Left lung (tissue), 10 donors: ENCODE results near the gene MAGEA2. TPM values are rescaled to one million over a fixed set of nuclear protein-coding genes. Genes with fewer than 3 reads are reported as not detected.
"Not testable (repeated sequence)": the region's sequence is repeated elsewhere in the genome, so short reads cannot be mapped to it uniquely, and the experiment has no call there.

Experiments used
- ATAC-seq: fragments of 200-7000 bp; cut with Tn5 transposase; one replicate; pipeline ENCODE4 v1.9.1; 2020; ENCODE audit warnings: moderate library complexity
- DNase-seq, 4 donors: peaks; one replicate each; pipeline ENCODE4 v3.0.0-alpha.2; 2013 to 2020
- H3K27ac ChIP-seq, 2 donors: fragments of 200-600 bp; sonication (generic) in 1 of 2; one replicate each; pipeline versions ENCODE4 v1.5.0 to v1.8.0; 2020 to 2021
- H3K27me3 ChIP-seq, 2 donors: fragments of 200-600 bp; sonication (generic) in 1 of 2; one replicate each; pipeline versions ENCODE4 v1.5.0 to v1.8.0; 2020 to 2021
- H3K36me3 ChIP-seq, 2 donors: fragments of 200-600 bp; sonication (generic) in 1 of 2; one replicate each; pipeline versions ENCODE4 v1.5.0 to v1.8.0; 2020 to 2021
- H3K4me1 ChIP-seq, 2 donors: fragments of 200-600 bp; one replicate each; pipeline ENCODE4 v1.8.0; 2021
- H3K4me3 ChIP-seq, 2 donors: fragments of 200-600 bp; sonication (generic) in 1 of 2; one replicate each; pipeline versions ENCODE4 v1.5.0 to v1.8.0; 2020 to 2021; ENCODE audit warnings: mild to moderate bottlenecking in 1 of 2
- H3K9me3 ChIP-seq, 2 donors: fragments of 200-600 bp; sonication (generic) in 1 of 2; one replicate each; pipeline versions ENCODE4 v1.5.0 to v1.8.0; 2020 to 2021
- CTCF ChIP-seq, 2 donors: fragments of 200-600 bp; sonication (generic) in 1 of 2; IDR thresholded peaks; one replicate each; pipeline versions ENCODE4 v1.5.0 to v1.8.0; 2021; ENCODE audit warnings: antibody characterized with exemption in 2 of 2
- intact Hi-C, 2 donors: fragments of 100-400 bp; cut with DNase I; formaldehyde crosslinking; loops; one replicate each; pipeline versions ENCODE4 v1.11.2 to v1.14.2; 2022
- polyA plus RNA-seq, 6 donors: library from polyadenylated mRNA; unstranded; fragments of 120-200 nt; gene quantifications; one replicate each; pipeline ENCODE4 v1.2.1, GENCODE V29; 2013; ENCODE audit not compliant: insufficient read length in 6 of 6
- total RNA-seq, 2 donors: library from RNA; stranded (reverse); fragmentation: NEBNext Ultra II Directional; extraction: Animal tissue kit (Norgen Biotek cat#: 25700); gene quantifications; one replicate each; pipeline ENCODE4 v1.2.1, GENCODE V29; 2021
- donor health status: DM: no; HTN: yes; CAD: no.
- donor health status: DM: no; HTN: no; CAD: no.

MAGEA2 gene
- total and polyA plus RNA-seq, 8 donors, result not detected

GRCh38 chrX:152738560-152738959 lies 15.1 kb downstream of the MAGEA2 start:
- no peaks in the 10 kb centered on the region for H3K9me3 ChIP-seq
- no peak for DNase-seq
- H3K27me3 ChIP-seq, result no peaks in the 10 kb centered on the region
- no peak overlapping the region for H3K4me3 ChIP-seq
- H3K4me1 ChIP-seq, result no peaks in the 10 kb centered on the region
- TF ChIP-seq CTCF (IDR thresholded peaks at IDR 0.05), result no peak
- intact Hi-C loops, result no loop called here
- H3K27ac ChIP-seq, result no peak overlapping the region
- ATAC-seq, result no peak
- H3K36me3 ChIP-seq, result no peaks in the 10 kb centered on the region

- ATAC-seq, H3K9me3 ChIP-seq, H3K4me3 ChIP-seq, DNase-seq, intact Hi-C loops, H3K27ac ChIP-seq, H3K4me1 ChIP-seq, H3K36me3 ChIP-seq, H3K27me3 ChIP-seq: not testable (repeated sequence)
Measured at GRCh38 chrX:152736528-152736927, 17.1 kb downstream of the MAGEA2 start.

DNA sequence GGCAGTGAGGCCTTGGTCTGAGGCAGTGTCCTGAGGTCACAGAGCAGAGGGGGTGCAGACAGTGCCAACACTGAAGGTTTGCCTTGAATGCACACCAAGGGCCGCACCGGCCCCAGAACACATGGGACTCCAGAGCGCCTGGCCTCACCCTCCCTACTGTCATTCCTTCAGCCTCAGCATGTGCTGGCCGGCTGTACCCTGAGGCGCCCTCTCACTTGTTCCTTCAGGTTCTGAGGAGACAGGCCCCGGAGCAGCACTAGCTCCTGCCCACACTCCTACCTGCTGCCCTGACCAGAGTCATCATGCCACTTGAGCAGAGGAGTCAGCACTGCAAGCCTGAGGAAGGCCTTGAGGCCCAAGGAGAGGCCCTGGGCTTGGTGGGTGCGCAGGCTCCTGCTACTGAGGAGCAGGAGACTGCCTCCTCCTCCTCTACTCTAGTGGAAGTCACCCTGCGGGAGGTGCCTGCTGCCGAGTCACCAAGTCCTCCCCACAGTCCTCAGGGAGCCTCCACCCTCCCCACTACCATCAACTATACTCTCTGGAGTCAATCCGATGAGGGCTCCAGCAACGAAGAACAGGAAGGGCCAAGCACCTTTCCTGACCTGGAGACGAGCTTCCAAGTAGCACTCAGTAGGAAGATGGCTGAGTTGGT lies 17.7 kb downstream of the MAGEA2 start:
- Histone ChIP-seq H3K27ac (no peak overlapping the region), H3K4me3 (no peak overlapping the region), H3K9me3 (no peaks in the 10 kb centered on the region), H3K36me3 (no peaks in the 10 kb centered on the region), H3K4me1 (no peaks in the 10 kb centered on the region), H3K27me3 (no peaks in the 10 kb centered on the region)
- no peak for TF ChIP-seq CTCF (IDR thresholded peaks at IDR 0.05)
- DNase-seq, result no peak
- no peak for ATAC-seq
- intact Hi-C loops, result no loop called here

DNA sequence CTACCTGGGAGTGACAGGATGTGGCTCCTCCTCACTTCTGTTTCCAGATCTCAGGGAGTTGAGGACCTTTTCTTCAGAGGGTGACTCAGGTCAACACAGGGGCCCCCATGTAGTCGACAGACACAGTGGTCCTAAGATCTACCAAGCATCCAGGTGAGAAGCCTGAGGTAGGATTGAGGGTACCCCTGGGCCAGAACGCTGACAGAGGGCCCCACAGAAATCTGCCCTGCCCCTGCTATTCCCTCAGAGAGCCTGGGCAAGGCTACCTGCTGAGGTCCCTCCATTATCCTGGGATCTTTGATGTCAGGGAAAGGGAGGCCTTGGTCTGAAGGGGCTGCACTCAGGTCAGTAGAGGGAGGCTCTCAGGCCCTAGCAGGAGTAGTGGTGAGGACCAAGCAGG lies 18.5 kb downstream of the MAGEA2 start:
- no peaks in the 10 kb centered on the region for H3K36me3 ChIP-seq
- no peak for TF ChIP-seq CTCF (IDR thresholded peaks at IDR 0.05)
- no peak overlapping the region for H3K4me3 ChIP-seq
- ATAC-seq, result no peak
- intact Hi-C loops, result no loop called here
- DNase-seq, result no peak
- H3K9me3 ChIP-seq, result no peaks in the 10 kb centered on the region
- H3K27me3 ChIP-seq, result no peaks in the 10 kb centered on the region
- H3K4me1 ChIP-seq, result no peaks in the 10 kb centered on the region
- H3K27ac ChIP-seq, result no peak overlapping the region

GRCh38 chrX:152734143-152734858 lies 19.3 kb downstream of the MAGEA2 start:
- DNase-seq, H3K9me3 ChIP-seq, ATAC-seq, H3K27me3 ChIP-seq, H3K4me3 ChIP-seq, H3K36me3 ChIP-seq, intact Hi-C loops, H3K4me1 ChIP-seq, H3K27ac ChIP-seq: not testable (repeated sequence)

DNA sequence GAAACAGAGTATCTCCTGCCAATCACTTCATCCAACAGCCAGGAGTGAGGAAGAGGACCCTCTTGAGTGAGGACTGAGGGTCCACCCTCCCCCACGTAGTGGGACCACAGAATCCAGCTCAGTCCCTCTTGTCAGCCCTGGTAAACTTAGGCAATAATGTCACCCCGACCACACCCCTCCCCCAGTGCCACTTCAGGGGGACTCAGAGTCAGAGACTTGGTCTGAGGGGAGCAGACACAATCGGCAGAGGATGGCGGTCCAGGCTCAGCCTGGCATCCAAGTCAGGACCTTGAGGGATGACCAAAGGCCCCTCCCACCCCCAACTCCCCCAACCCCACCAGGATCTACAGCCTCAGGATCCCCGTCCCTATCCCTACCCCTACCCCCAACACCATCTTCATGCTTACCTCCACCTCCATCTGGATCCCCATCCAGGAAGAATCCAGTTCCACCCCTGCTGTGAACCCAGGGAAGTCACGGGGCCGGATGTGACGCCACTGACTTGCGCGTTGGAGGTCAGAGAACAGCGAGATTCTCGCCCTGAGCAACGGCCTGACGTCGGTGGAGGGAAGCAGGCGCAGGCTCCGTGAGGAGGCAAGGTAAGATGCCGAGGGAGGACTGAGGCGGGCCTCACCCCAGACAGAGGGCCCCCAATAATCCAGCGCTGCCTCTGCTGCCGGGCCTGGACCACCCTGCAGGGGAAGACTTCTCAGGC lies 20.2 kb downstream of the MAGEA2 start, which contains the start of the genes CSAG1 and MAGEA12:
Gene CSAG1 (minus strand): TSS at position 461 of the 715 bp plus-strand sequence. CDS start 1,261 bp downstream, outside the sequence.
Gene MAGEA12 (plus strand): TSS at position 497 of the 715 bp plus-strand sequence. CDS start 2,405 bp downstream, outside the sequence.
- Histone ChIP-seq H3K4me1 (no peaks in the 10 kb centered on the region), H3K27me3 (no peaks in the 10 kb centered on the region), H3K9me3 (no peaks in the 10 kb centered on the region), H3K4me3 (no peak within 1 kb of the TSS), H3K36me3 (no peaks in the 10 kb centered on the region), H3K27ac (no peak within 1 kb of the TSS)
- intact Hi-C loops, result no loop called here
- DNase-seq, result no peak
- ATAC-seq, result no peak
- TF ChIP-seq CTCF (IDR thresholded peaks at IDR 0.05), result no peak
